Measurements from ENCODE around the gene CASTOR2.

CASTOR2 gene

GRCh38 chr7:75018570-75019364, 54.3 kb downstream of the CASTOR2 start:
- no peaks in the 10 kb centered on the region for H3K4me1 ChIP-seq (ENCODE audit: insufficient read depth, low read length)
- no peaks in the 10 kb centered on the region for H3K79me2 ChIP-seq (ENCODE audit: insufficient read depth, low read length)
- no peak overlapping the region for H2AFZ ChIP-seq (ENCODE audit: low read depth, low read length)
- no peak overlapping the region for H3K27ac ChIP-seq (ENCODE audit: low read length)
- H3K9ac ChIP-seq (ENCODE audit: low read depth, low read length), result no peak overlapping the region
- H3K9me3 ChIP-seq (ENCODE audit: insufficient read depth, low read length, severe bottlenecking), result no peaks in the 10 kb centered on the region
- no peak overlapping the region for H3K4me2 ChIP-seq (ENCODE audit: insufficient read depth, low read length)
- peaks cover 3% of the 10 kb centered on the region for H4K20me1 ChIP-seq (ENCODE audit: insufficient read depth, low read length)
- no peak for ATAC-seq (ENCODE audit: insufficient read depth, low read depth)
- no peak overlapping the region for H3K4me3 ChIP-seq (ENCODE audit: low read depth in 1 of 2, low read length in 2 of 2)
- no peak for DNase-seq
- no peaks in the 10 kb centered on the region for H3K27me3 ChIP-seq (ENCODE audit: insufficient read depth, low read length, poor library complexity)
- H3K36me3 ChIP-seq (ENCODE audit: insufficient read depth, low read length), result peaks cover 47% of the 10 kb centered on the region
- TF ChIP-seq CTCF (IDR thresholded peaks at IDR 0.05; ENCODE audit: borderline replicate concordance, extremely low read depth, low read length, poor library complexity, severe bottlenecking) (no peak), EZH2 (IDR thresholded peaks at IDR 0.05; ENCODE audit: borderline replicate concordance, low read depth, low read length, severe bottlenecking) (no peak)

GRCh38 chr7:75019800-75020199, 55.3 kb downstream of the CASTOR2 start:
- DNase-seq (no peak), ATAC-seq (ENCODE audit: insufficient read depth, low read depth) (no peak)
- Histone ChIP-seq H3K36me3 (ENCODE audit: insufficient read depth, low read length) (peaks cover 55% of the 10 kb centered on the region), H3K27me3 (ENCODE audit: insufficient read depth, low read length, poor library complexity) (no peaks in the 10 kb centered on the region), H3K79me2 (ENCODE audit: insufficient read depth, low read length) (no peaks in the 10 kb centered on the region), H3K9ac (ENCODE audit: low read depth, low read length) (no peak overlapping the region), H3K27ac (ENCODE audit: low read length) (no peak overlapping the region), H2AFZ (ENCODE audit: low read depth, low read length) (no peak overlapping the region), H3K4me2 (ENCODE audit: insufficient read depth, low read length) (no peak overlapping the region), H3K9me3 (ENCODE audit: insufficient read depth, low read length, severe bottlenecking) (no peaks in the 10 kb centered on the region), H3K4me3 (ENCODE audit: low read depth in 1 of 2, low read length in 2 of 2) (no peak overlapping the region), H4K20me1 (ENCODE audit: insufficient read depth, low read length) (peaks cover 3% of the 10 kb centered on the region; the same call in 1 of the 2 replicates), H3K4me1 (ENCODE audit: insufficient read depth, low read length) (no peaks in the 10 kb centered on the region)
- TF ChIP-seq CTCF (IDR thresholded peaks at IDR 0.05; ENCODE audit: borderline replicate concordance, extremely low read depth, low read length, poor library complexity, severe bottlenecking) (no peak), EZH2 (IDR thresholded peaks at IDR 0.05; ENCODE audit: borderline replicate concordance, low read depth, low read length, severe bottlenecking) (no peak)

- no peak for DNase-seq
- Histone ChIP-seq H3K4me1 (ENCODE audit: insufficient read depth, low read length) (no peaks in the 10 kb centered on the region), H3K36me3 (ENCODE audit: insufficient read depth, low read length) (peaks cover 48% of the 10 kb centered on the region)
These were observed 60.4 kb downstream of the CASTOR2 start for GRCh38 chr7:75024922-75025321.

More at GRCh38 chr7:75024922-75025321, 60.4 kb downstream of the CASTOR2 start:
- Histone ChIP-seq H3K27me3 (ENCODE audit: insufficient read depth, low read length, poor library complexity) (no peaks in the 10 kb centered on the region), H3K4me3 (ENCODE audit: low read depth in 1 of 2, low read length in 2 of 2) (no peak overlapping the region), H4K20me1 (ENCODE audit: insufficient read depth, low read length) (no peaks in the 10 kb centered on the region), H2AFZ (ENCODE audit: low read depth, low read length) (no peak overlapping the region), H3K4me2 (ENCODE audit: insufficient read depth, low read length) (no peak overlapping the region), H3K27ac (ENCODE audit: low read length) (no peak overlapping the region), H3K79me2 (ENCODE audit: insufficient read depth, low read length) (no peaks in the 10 kb centered on the region), H3K9me3 (ENCODE audit: insufficient read depth, low read length, severe bottlenecking) (no peaks in the 10 kb centered on the region), H3K9ac (ENCODE audit: low read depth, low read length) (no peak overlapping the region)
- ATAC-seq (ENCODE audit: insufficient read depth, low read depth), result no peak
- no peak for TF ChIP-seq EZH2 (IDR thresholded peaks at IDR 0.05; ENCODE audit: borderline replicate concordance, low read depth, low read length, severe bottlenecking)
- TF ChIP-seq CTCF (IDR thresholded peaks at IDR 0.05; ENCODE audit: borderline replicate concordance, extremely low read depth, low read length, poor library complexity, severe bottlenecking), result no peak

Data from DND-41 (cell line).